Ovary (tissue), 3 donors: Measurements from ENCODE around the gene OR5A1.

Experiments
- CTCF ChIP-seq, 3 donors: fragments of 450-650 bp in 2 of 3; fragments of 200-600 bp in 1 of 3; IDR thresholded peaks; one replicate each; pipeline versions ENCODE4 v1.5.1 to v1.8.0; 2016 to 2022; ENCODE audit warnings: antibody characterized with exemption in 3 of 3, mild to moderate bottlenecking in 1 of 3
- EP300 ChIP-seq: sonication (generic); formaldehyde crosslinking; IDR thresholded peaks from one replicate; pipeline ENCODE4 v1.6.1; 2017; ENCODE audit warnings: antibody characterized with exemption
- POLR2A ChIP-seq: fragments of 450-650 bp; IDR thresholded peaks from one replicate; pipeline ENCODE4 v1.6.1; 2017; ENCODE audit warnings: antibody characterized with exemption, mild to moderate bottlenecking, moderate library complexity
- donor health status: DM: no; HTN: no; CAD: no.

DNA sequence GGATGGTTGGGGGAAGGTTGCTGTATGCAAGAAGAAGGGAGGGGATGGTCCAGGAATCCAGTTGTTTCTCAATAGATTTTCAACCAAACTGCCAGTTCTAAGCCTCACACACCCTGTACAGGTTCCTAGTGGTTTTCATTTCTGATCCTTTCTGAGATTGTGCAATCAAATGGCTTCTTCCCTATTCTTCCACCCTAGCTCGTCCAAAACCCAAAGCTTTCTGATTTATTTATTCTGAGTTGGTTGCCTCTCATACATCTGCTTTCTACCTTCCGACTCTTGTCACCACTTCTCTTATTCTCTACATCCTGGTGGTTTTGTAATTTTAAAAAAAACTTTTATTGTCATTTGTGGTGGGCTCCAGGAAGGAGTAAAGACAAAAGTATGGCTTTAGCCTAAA lies 22.6 kb upstream of the OR5A1 start:
- TF ChIP-seq POLR2A (no peak), CTCF (IDR thresholded peaks at IDR 0.05) (no peak), EP300 (no peak)
